OCI-LY3 (cell line): Measurements from ENCODE around the gene NUDT11.
"Not testable (repeated sequence)": the region's sequence is repeated elsewhere in the genome, so short reads cannot be mapped to it uniquely, and the experiment has no call there.

Source experiments
- H2AFZ ChIP-seq: fragments of 200-600, 300-600 bp; shearing (Covaris generic); 2 replicates; pipeline ENCODE4 v1.6.0; 2014; ENCODE audit warnings: antibody characterized with exemption, low read depth, low read length
- H3K27ac ChIP-seq: fragments of 200-600, 300-600 bp; sonication (generic); 2 replicates; pipeline ENCODE4 v1.5.1; 2014; ENCODE audit warnings: mild to moderate bottlenecking, low read length, moderate library complexity, mixed read lengths
- H3K27me3 ChIP-seq: fragments of 200-600, 300-600 bp; sonication (generic); 2 replicates; pipeline ENCODE4 v1.6.1; 2014; ENCODE audit warnings: low read depth, low read length, mixed read lengths
- H3K36me3 ChIP-seq: fragments of 200-600, 300-600 bp; sonication (generic); replicated peaks from 2 replicates; pipeline ENCODE3; 2014; ENCODE audit warnings: low read depth, low read length, mixed read lengths
- H3K4me1 ChIP-seq: fragments of 300-600, 200-600 bp; sonication (generic); 2 replicates; pipeline ENCODE4 v1.6.1; 2014; ENCODE audit warnings: low read length, mixed read lengths
- H3K4me2 ChIP-seq: fragments of 200-600, 300-600 bp; sonication (generic); 2 replicates; pipeline ENCODE4 v1.6.1; 2014; ENCODE audit warnings: low read length, mixed read lengths
- H3K4me3 ChIP-seq: fragments of 300-600, 200-600 bp; sonication (generic); 2 replicates; pipeline ENCODE4 v1.5.1; 2014; ENCODE audit warnings: antibody characterized with exemption, mild to moderate bottlenecking, low read length, moderate library complexity
- H3K79me2 ChIP-seq: fragments of 300-600, 200-600 bp; shearing (Covaris generic); 2 replicates; pipeline ENCODE4 v1.6.1; 2014; ENCODE audit warnings: mild to moderate bottlenecking, low read length, mixed read lengths
- H3K9ac ChIP-seq: fragments of 300-600, 200-600 bp; shearing (Covaris generic); 2 replicates; pipeline ENCODE4 v1.6.0; 2014; ENCODE audit warnings: mild to moderate bottlenecking, low read length, moderate library complexity
- H3K9me3 ChIP-seq: fragments of 200-600, 300-600 bp; shearing (Covaris generic); 2 replicates; pipeline ENCODE4 v1.6.1; 2014; ENCODE audit warnings: low read length, mixed read lengths; ENCODE audit not compliant: insufficient read depth
- H4K20me1 ChIP-seq: fragments of 200-600, 300-600 bp; sonication (generic); 2 replicates; pipeline ENCODE4 v1.6.1; 2016; ENCODE audit warnings: low read length, mixed read lengths; ENCODE audit not compliant: insufficient read depth
- CTCF ChIP-seq: fragments of 200-600, 300-600 bp; sonication (generic); IDR thresholded peaks from 2 replicates; pipeline ENCODE4 v1.5.1; 2014; ENCODE audit warnings: antibody characterized with exemption, low read length, low read depth
- EZH2phosphoT487 ChIP-seq: fragments of 200-600 bp; shearing (Covaris generic); IDR thresholded peaks from 2 replicates; pipeline ENCODE4 v1.6.1; 2018; ENCODE audit warnings: antibody characterized with exemption, mixed run types, low read depth

Gene NUDT11

GRCh38 chrX:51494409-51494808 lies 2.0 kb downstream of the NUDT11 start:
- Histone ChIP-seq H3K4me2 (no peak overlapping the region), H3K4me3 (no peak overlapping the region), H4K20me1 (no peaks in the 10 kb centered on the region)

GRCh38 chrX:51487960-51488267 lies 8.5 kb downstream of the NUDT11 start:
- no peaks in the 10 kb centered on the region for H4K20me1 ChIP-seq
- H3K4me3 ChIP-seq = no peak overlapping the region
- no peaks in the 10 kb centered on the region for H3K27me3 ChIP-seq
- no peak overlapping the region for H3K4me2 ChIP-seq
- H3K4me1 ChIP-seq = no peaks in the 10 kb centered on the region
- no peaks in the 10 kb centered on the region for H3K9me3 ChIP-seq
- peak overlapping the region; percentile 86 for H2AFZ ChIP-seq
- H3K79me2 ChIP-seq = no peaks in the 10 kb centered on the region
- H3K9ac ChIP-seq = no peak overlapping the region
- H3K27ac ChIP-seq = no peak overlapping the region
- TF ChIP-seq EZH2phosphoT487 = no peak
- TF ChIP-seq CTCF = no peak
- no peaks in the 10 kb centered on the region for H3K36me3 ChIP-seq

More at GRCh38 chrX:51494409-51494808, 2.0 kb downstream of the NUDT11 start:
- no peaks in the 10 kb centered on the region for H3K27me3 ChIP-seq
- TF ChIP-seq CTCF = peak; percentile 23
- no peak for TF ChIP-seq EZH2phosphoT487
- H3K79me2 ChIP-seq = no peaks in the 10 kb centered on the region
- H3K4me1 ChIP-seq = no peaks in the 10 kb centered on the region
- no peak overlapping the region for H2AFZ ChIP-seq
- no peak overlapping the region for H3K9ac ChIP-seq
- no peaks in the 10 kb centered on the region for H3K9me3 ChIP-seq
- no peaks in the 10 kb centered on the region for H3K36me3 ChIP-seq
- H3K27ac ChIP-seq = no peak overlapping the region

GRCh38 chrX:51484616-51485015 lies 11.8 kb downstream of the NUDT11 start:
- Histone ChIP-seq H3K4me1 (no peaks in the 10 kb centered on the region), H3K9me3 (no peaks in the 10 kb centered on the region), H3K36me3 (no peaks in the 10 kb centered on the region), H3K27me3 (no peaks in the 10 kb centered on the region), H3K9ac (no peak overlapping the region), H3K4me3 (no peak overlapping the region), H3K4me2 (no peak overlapping the region), H2AFZ (peak overlapping the region; percentile 39; the same call in 1 of the 2 replicates), H3K27ac (no peak overlapping the region), H3K79me2 (no peaks in the 10 kb centered on the region), H4K20me1 (no peaks in the 10 kb centered on the region)
- TF ChIP-seq EZH2phosphoT487 (no peak), CTCF (no peak)

GRCh38 chrX:51482411-51482810 lies 14.0 kb downstream of the NUDT11 start:
- not testable (repeated sequence) for H3K79me2 ChIP-seq, H4K20me1 ChIP-seq, H3K9ac ChIP-seq, H3K36me3 ChIP-seq, H3K9me3 ChIP-seq, H2AFZ ChIP-seq, H3K4me1 ChIP-seq, H3K4me3 ChIP-seq, H3K27ac ChIP-seq, H3K27me3 ChIP-seq, H3K4me2 ChIP-seq

GRCh38 chrX:51476930-51477329 lies 19.5 kb downstream of the NUDT11 start:
- no peak overlapping the region for H3K4me3 ChIP-seq
- H3K36me3 ChIP-seq = no peaks in the 10 kb centered on the region
- H3K79me2 ChIP-seq = no peaks in the 10 kb centered on the region
- H3K27ac ChIP-seq = no peak overlapping the region
- no peak overlapping the region for H3K4me2 ChIP-seq
- H2AFZ ChIP-seq = no peak overlapping the region
- no peaks in the 10 kb centered on the region for H3K9me3 ChIP-seq
- H4K20me1 ChIP-seq = no peaks in the 10 kb centered on the region
- no peaks in the 10 kb centered on the region; the same call in 1 of the 2 replicates for H3K27me3 ChIP-seq
- H3K9ac ChIP-seq = no peak overlapping the region
- TF ChIP-seq EZH2phosphoT487 = no peak
- no peak for TF ChIP-seq CTCF
- no peaks in the 10 kb centered on the region for H3K4me1 ChIP-seq
